ENCODE results near the gene TNC. TPM values are rescaled to one million over a fixed set of nuclear protein-coding genes. Genes with fewer than 3 reads are reported as not detected.

TNC gene
- total RNA-seq, 2 donors from 2014 or later = 4.3 to 54.5 TPM

- ATAC-seq = no peak
- no peak for DNase-seq
- intact Hi-C loops (cut with DNase I) = no loop called here
Observed at GRCh38 chr9:114994768-114995167, 123.2 kb downstream of the TNC start.

GRCh38 chr9:114991861-114992260, 126.1 kb downstream of the TNC start:
- DNase-seq (no peak), ATAC-seq (no peak)
- intact Hi-C loops (cut with DNase I) = no loop called here

- intact Hi-C loops (cut with DNase I) = no loop called here
- ATAC-seq (no peak), DNase-seq (no peak)
Observed at GRCh38 chr9:114990901-114991300, 127.1 kb downstream of the TNC start.

GRCh38 chr9:114989600-114990410, 128.2 kb downstream of the TNC start:
- intact Hi-C loops (cut with DNase I) = no loop called here
- ATAC-seq = no peak
- no peak for DNase-seq

- intact Hi-C loops (cut with DNase I) = no loop called here
- DNase-seq (no peak), ATAC-seq (no peak)
Observed at GRCh38 chr9:114988962-114989599, 128.9 kb downstream of the TNC start.

- DNase-seq = no peak
- intact Hi-C loops (cut with DNase I) = no loop called here
Observed at GRCh38 chr9:114987116-114987515, 130.8 kb downstream of the TNC start.

GRCh38 chr9:114985959-114986501, 131.9 kb downstream of the TNC start:
- ATAC-seq (no peak), DNase-seq (no peak)
- intact Hi-C loops (cut with DNase I) = no loop called here

More at GRCh38 chr9:114987116-114987515, 130.8 kb downstream of the TNC start:
- ATAC-seq = no peak

GRCh38 chr9:114981063-114981462, 136.9 kb downstream of the TNC start:
- DNase-seq = no peak
- intact Hi-C loops (cut with DNase I) = no loop called here
- no peak for ATAC-seq

- intact Hi-C loops (cut with DNase I) = no loop called here
- ATAC-seq (no peak), DNase-seq (no peak)
Observed at GRCh38 chr9:114973216-114973615, 144.7 kb downstream of the TNC start.

GRCh38 chr9:114972510-114973136, 145.3 kb downstream of the TNC start:
- no peak for DNase-seq
- intact Hi-C loops (cut with DNase I) = no loop called here
- ATAC-seq = no peak

Other genes starting within 250 kb of the TNC start
- gene TNFSF8, start 187.6 kb downstream of the TNC start, total RNA-seq = 1 to 10 TPM in 1 of 2 donors, under 1 TPM in 1; 0.91 to 1.2 TPM

Measured in left cardiac atrium (tissue), 4 donors.